HG03354 (cell line): ENCODE results near the gene TMEM14A.

ENCODE experiments used
- ATAC-seq: cut with Tn5 transposase; IDR thresholded peaks from one replicate; pipeline ENCODE4 v1.9.1; 2021; ENCODE audit warnings: mild to moderate bottlenecking; ENCODE audit not compliant: unreplicated experiment, poor library complexity, severe bottlenecking

The TMEM14A gene

GRCh38 chr6:52728394-52728793 is 57.5 kb downstream of the TMEM14A start:
- ATAC-seq: no peak

- ATAC-seq: no peak
Observed at GRCh38 chr6:52729576-52729975, 58.7 kb downstream of the TMEM14A start.

GRCh38 chr6:52731719-52732118 is 60.8 kb downstream of the TMEM14A start:
- ATAC-seq: no peak

- no peak for ATAC-seq
Observed at GRCh38 chr6:52733172-52733571, 62.3 kb downstream of the TMEM14A start.

- ATAC-seq: no peak
Observed at GRCh38 chr6:52734072-52734471, 63.2 kb downstream of the TMEM14A start.

- no peak for ATAC-seq
Observed at GRCh38 chr6:52735071-52735470, 64.2 kb downstream of the TMEM14A start.

GRCh38 chr6:52736145-52736544 is 65.2 kb downstream of the TMEM14A start:
- no peak for ATAC-seq
